AG09319 (cell line): ENCODE measurements around the gene CPNE5.

Experiments used
- DNase-seq: peaks from one replicate; pipeline ENCODE4 v3.0.0-alpha.2; 2010; ENCODE audit warnings: low read depth; ENCODE audit errors: extremely low read depth
- CTCF ChIP-seq: IDR thresholded peaks from 2 replicates; pipeline ENCODE4 v1.5.1; 2011; ENCODE audit warnings: low read depth, mild to moderate bottlenecking, inconsistent platforms, low read length, moderate library complexity

The CPNE5 gene

DNA sequence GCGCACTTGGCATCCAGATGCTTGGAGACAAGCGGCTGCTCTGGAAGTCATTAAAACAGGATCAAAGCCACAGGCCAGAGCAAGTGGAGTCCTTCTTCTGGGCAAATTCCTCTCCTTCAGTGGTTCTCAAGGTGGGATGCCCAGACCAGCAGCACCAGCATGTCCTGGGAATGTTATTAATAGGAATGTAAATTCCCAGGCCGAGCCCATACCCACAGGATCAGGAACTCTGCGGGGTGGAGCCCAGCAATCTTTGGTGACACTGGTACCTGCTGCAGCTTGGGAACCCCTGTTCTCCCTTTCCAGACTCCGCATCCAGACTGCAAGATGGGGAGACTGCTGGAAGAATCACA, 44.6 kb downstream of the CPNE5 start:
- no peak for TF ChIP-seq CTCF
- no peak for DNase-seq

- no peak for TF ChIP-seq CTCF
- no peak for DNase-seq
Observed at GRCh38 chr6:36793913-36794712, 45.1 kb downstream of the CPNE5 start.

DNA sequence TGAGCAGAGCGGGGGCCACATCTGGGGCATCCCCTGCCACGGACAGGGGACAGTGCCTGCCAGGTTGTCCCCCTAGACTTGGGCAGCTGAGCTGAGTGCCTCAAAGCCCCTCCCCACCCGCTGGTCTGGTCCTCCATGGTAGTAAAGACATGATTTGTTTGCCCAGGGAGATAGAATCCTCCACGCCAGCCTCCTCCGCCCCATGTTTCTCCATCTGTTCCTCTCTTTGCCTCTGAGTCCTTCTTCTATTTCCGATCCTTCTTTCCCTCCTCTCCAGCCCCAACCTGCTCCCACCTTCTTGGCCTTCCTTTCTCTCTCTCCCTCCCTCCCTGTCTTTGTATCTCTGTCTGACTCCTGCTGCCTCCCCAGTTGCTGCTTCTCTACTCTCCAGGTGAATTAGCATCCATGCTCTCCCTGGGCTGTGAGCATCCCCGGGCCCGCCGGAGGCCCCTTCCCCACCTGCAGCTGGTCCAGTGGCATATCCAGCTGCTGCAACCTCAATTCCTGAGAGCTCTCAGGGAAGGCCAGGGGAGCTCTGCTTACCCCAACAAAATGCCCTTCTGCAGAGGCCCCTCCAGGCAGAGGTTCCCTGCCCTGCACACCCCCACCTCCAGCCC, 45.8 kb downstream of the CPNE5 start:
- no peak for DNase-seq
- TF ChIP-seq CTCF, result no peak

- TF ChIP-seq CTCF, result no peak
- no peak for DNase-seq
Observed at GRCh38 chr6:36791521-36792135, 47.6 kb downstream of the CPNE5 start.

DNA sequence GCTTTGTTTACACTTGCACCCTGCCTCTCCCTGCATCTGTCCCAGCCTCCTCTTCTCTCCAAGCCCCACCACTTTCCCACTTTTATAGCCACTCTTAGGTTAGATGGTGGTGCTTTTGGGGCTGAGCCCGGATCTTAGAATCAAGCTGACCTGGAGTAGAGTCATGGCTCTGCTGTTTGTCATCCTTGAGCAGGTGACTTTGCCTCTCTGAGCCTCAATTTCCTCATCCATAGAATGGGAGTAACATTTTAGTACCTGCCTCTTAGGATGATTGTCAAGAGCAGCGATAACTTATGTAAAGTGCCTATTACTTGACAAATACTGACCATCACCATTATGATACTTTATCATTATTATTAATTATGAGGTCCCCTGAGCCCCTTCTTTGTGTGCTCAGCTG, 48.2 kb downstream of the CPNE5 start:
- DNase-seq, result no peak
- TF ChIP-seq CTCF, result no peak

GRCh38 chr6:36788768-36789167, 50.5 kb downstream of the CPNE5 start:
- TF ChIP-seq CTCF, result no peak
- DNase-seq, result no peak

GRCh38 chr6:36788186-36788585, 51.1 kb downstream of the CPNE5 start:
- no peak for DNase-seq
- no peak for TF ChIP-seq CTCF
